MCF 10A (cell line): ENCODE data around the gene NKX1-1. TPM values are rescaled to one million over a fixed set of nuclear protein-coding genes. Genes with fewer than 3 reads are reported as not detected.

Source experiments
- BruUV-seq: library from RNA; stranded (reverse); fragments of 400-500 nt; replicated peaks from 2 replicates; lab custom pipeline; 2021; lab: Mats Ljungman, UMichigan
- CTCF ChIA-PET: fragments of 300-600 bp; sonication (Branson Sonifier 250); formaldehyde crosslinking; extraction: SDS; loops from one replicate; lab custom pipeline; 2021; ENCODE audit warnings: antibody characterized with exemption, inconsistent platforms; lab: Yijun Ruan, JAX
- POLR2A ChIA-PET: fragments of 300-600, 350-650 bp; sonication (Branson Sonifier 250); formaldehyde crosslinking; extraction: SDS; loops from one replicate; lab custom pipeline; 2020; ENCODE audit warnings: antibody characterized with exemption, inconsistent platforms; lab: Yijun Ruan, JAX
- DNase-seq: peaks from one replicate; pipeline ENCODE4 v3.0.0-alpha.2; 2018; ENCODE audit not compliant: unreplicated experiment
- H3K27ac Mint-ChIP-seq: one replicate; pipeline ENCODE4 v1.8.0; 2022; ENCODE audit warnings: mild to moderate bottlenecking, low read depth, mixed read lengths; ENCODE audit not compliant: unreplicated experiment
- H3K27me3 Mint-ChIP-seq: one replicate; pipeline ENCODE4 v1.8.0; 2022; ENCODE audit warnings: mixed read lengths; ENCODE audit not compliant: insufficient read depth, unreplicated experiment
- H3K36me3 Mint-ChIP-seq: one replicate; pipeline ENCODE4 v1.8.0; 2022; ENCODE audit warnings: mild to moderate bottlenecking, moderate library complexity, mixed read lengths; ENCODE audit not compliant: insufficient read depth, unreplicated experiment
- H3K4me1 Mint-ChIP-seq: one replicate; pipeline ENCODE4 v1.8.0; 2022; ENCODE audit warnings: mixed read lengths; ENCODE audit not compliant: insufficient read depth, unreplicated experiment
- H3K4me3 Mint-ChIP-seq: one replicate; pipeline ENCODE4 v1.8.0; 2022; ENCODE audit warnings: mild to moderate bottlenecking, moderate library complexity, mixed read lengths; ENCODE audit not compliant: unreplicated experiment
- H3K9me3 Mint-ChIP-seq: one replicate; pipeline ENCODE4 v1.8.0; 2022; ENCODE audit warnings: mixed read lengths; ENCODE audit not compliant: unreplicated experiment
- intact Hi-C: fragments of 100-400 bp; cut with micrococcal nuclease; formaldehyde crosslinking; loops from 2 replicates; pipeline ENCODE4 v1.14.1; 2022
- total RNA-seq: library from RNA; stranded (reverse); gene quantifications from 2 replicates; pipeline ENCODE4 v1.2.3, GENCODE V29; 2022
- TF ChIP-seq, protein P1 (sequence below): fragments of 200-600 bp; IDR thresholded peaks from one replicate; pipeline ENCODE4 v1.8.0; 2022; ENCODE audit warnings: antibody characterized with exemption, mild to moderate bottlenecking; ENCODE audit not compliant: unreplicated experiment

NKX1-1 gene
- total RNA-seq, 1 experiment from 2014 or later: not detected

DNA sequence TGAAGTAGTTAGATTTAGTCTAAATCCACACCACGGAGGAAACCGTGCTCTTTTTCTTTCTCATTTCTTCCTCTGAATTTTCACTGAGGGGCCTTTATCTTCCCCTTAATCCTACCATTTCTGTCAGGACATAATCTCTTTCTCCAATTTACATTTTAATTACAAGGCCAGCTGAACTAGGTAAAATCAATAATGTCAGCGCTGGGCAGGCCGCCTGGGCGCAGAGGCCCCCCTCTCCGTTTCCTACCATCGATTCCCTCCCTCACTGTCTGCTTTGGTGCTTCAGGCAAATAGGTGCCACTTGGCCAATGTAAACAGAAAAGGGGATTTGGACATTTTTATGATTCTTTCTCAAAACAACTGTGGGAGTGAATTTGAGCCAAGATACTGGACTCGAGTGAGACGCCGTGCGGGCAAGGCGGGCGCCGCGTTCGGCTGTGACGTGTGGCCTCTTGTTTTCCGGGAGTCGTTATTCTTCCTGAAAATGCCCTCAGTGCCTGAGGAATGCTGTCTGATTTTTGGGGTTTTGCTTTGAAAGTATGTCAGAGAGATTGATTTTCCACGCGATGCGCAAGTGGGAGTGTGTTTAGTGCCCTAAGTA, 36.7 kb downstream of the NKX1-1 start:
- POLR2A ChIA-PET: no interaction called here
- H3K9me3 Mint-ChIP-seq: no peaks in the 10 kb centered on the region
- TF ChIP-seq, protein P1, sequence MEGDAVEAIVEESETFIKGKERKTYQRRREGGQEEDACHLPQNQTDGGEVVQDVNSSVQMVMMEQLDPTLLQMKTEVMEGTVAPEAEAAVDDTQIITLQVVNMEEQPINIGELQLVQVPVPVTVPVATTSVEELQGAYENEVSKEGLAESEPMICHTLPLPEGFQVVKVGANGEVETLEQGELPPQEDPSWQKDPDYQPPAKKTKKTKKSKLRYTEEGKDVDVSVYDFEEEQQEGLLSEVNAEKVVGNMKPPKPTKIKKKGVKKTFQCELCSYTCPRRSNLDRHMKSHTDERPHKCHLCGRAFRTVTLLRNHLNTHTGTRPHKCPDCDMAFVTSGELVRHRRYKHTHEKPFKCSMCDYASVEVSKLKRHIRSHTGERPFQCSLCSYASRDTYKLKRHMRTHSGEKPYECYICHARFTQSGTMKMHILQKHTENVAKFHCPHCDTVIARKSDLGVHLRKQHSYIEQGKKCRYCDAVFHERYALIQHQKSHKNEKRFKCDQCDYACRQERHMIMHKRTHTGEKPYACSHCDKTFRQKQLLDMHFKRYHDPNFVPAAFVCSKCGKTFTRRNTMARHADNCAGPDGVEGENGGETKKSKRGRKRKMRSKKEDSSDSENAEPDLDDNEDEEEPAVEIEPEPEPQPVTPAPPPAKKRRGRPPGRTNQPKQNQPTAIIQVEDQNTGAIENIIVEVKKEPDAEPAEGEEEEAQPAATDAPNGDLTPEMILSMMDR: no peak
- peaks cover 34% of the 10 kb centered on the region for H3K36me3 Mint-ChIP-seq
- no peaks in the 10 kb centered on the region for H3K4me1 Mint-ChIP-seq
- H3K27me3 Mint-ChIP-seq: no peaks in the 10 kb centered on the region
- intact Hi-C loops: no loop called here
- CTCF ChIA-PET: interaction anchor here (0.6 kb wide), 1 partner anchor 14 kb away, joined by 3 read pairs; no protein-coding TSS in a partner anchor
- DNase-seq: no peak
- H3K4me3 Mint-ChIP-seq: no peak overlapping the region
- H3K27ac Mint-ChIP-seq: no peak overlapping the region
- no TSS peak for BruUV-seq

DNA sequence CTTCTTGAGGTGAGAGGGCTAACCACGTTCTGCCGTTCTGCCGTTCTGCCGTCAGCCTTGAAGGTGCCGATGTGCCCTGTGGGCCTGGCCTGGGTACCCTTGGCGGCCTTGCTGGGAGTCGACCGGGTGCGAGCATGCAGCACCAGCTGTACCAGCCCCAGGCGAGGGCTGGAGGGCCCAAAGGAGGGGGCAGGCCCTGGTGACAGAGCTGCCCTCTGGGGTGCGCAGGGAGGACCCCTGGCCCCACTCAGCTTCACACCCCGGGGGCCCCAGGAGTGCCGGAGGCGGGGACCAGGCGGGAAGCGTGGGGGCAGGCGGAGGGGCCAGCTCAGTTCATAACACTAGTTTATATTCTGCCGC, 37.2 kb downstream of the NKX1-1 start:
- intact Hi-C loops: no loop called here
- Mint-ChIP-seq H3K36me3 (peaks cover 34% of the 10 kb centered on the region), H3K27ac (no peak overlapping the region), H3K4me3 (no peak overlapping the region), H3K4me1 (no peaks in the 10 kb centered on the region), H3K27me3 (no peaks in the 10 kb centered on the region), H3K9me3 (no peaks in the 10 kb centered on the region)
- ChIA-PET POLR2A (no interaction called here), CTCF (no interaction called here)
- TF ChIP-seq, protein P1: no peak
- no TSS peak for BruUV-seq
- no peak for DNase-seq

DNA sequence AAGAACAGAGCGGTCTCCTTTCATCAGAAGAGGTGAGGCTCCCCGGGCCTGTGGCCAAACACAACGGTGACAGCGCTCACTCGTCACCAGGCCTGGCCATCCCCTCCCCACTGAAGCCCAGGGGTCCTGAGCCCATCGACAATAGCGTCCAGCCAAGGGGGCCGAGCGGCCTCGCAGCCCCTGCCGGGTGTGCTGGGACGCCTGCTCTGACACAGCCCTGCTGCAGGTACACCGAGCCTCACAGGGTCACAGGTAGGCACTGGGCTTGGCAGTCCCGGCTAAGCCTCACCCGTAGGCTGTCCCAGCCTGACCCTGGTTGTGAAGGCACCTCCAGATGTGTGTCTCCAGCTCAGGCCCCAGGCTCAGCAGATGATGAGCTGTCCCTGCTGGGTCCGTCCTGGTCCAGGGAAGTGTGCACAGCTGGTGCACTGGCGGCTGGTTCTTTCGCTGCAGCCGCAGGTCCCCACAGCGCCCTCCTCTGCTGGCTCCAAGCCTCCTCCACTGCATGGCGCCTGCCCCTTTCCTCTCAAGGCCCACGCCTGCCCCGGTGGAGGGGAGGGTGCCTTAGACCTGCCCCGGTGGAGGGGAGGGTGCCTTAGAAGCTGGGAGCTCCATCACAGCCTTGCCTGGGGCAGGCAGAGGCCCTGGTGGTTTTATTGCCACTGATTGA, 37.7 kb downstream of the NKX1-1 start:
- intact Hi-C loops: no loop called here
- Mint-ChIP-seq H3K9me3 (no peaks in the 10 kb centered on the region), H3K27me3 (no peaks in the 10 kb centered on the region), H3K36me3 (peaks cover 34% of the 10 kb centered on the region), H3K4me3 (no peak overlapping the region), H3K27ac (no peak overlapping the region), H3K4me1 (no peaks in the 10 kb centered on the region)
- ChIA-PET POLR2A (no interaction called here), CTCF (no interaction called here)
- TF ChIP-seq, protein P1: no peak
- no TSS peak for BruUV-seq
- DNase-seq: no peak

DNA sequence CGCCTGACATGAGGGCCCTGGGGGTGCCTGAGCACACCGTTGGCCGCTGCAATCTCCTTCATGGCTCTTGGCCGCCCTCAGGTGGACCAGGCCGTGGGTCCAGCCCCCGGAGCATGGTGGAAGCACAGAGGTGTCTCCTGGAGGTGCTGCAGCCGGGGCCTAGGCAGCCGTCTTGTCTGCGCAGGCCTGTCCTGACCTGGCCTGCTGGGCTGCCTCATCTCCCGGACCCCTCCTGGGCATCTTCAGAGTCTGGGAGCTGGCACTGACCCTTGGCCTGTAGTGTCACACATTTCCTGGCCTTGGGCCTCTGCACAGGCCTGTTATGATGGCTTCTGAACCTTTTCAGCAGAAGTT, 38.3 kb downstream of the NKX1-1 start:
- H3K27me3 Mint-ChIP-seq: no peaks in the 10 kb centered on the region
- H3K9me3 Mint-ChIP-seq: no peaks in the 10 kb centered on the region
- H3K36me3 Mint-ChIP-seq: peaks cover 34% of the 10 kb centered on the region
- ChIA-PET CTCF (interaction anchor here (0.7 kb wide), 1 partner anchor 238 kb away, joined by 3 read pairs; no protein-coding TSS in a partner anchor), POLR2A (no interaction called here)
- no TSS peak for BruUV-seq
- no peak overlapping the region for H3K27ac Mint-ChIP-seq
- intact Hi-C loops: no loop called here
- TF ChIP-seq, protein P1: no peak
- DNase-seq: no peak
- no peak overlapping the region for H3K4me3 Mint-ChIP-seq
- H3K4me1 Mint-ChIP-seq: no peaks in the 10 kb centered on the region
